Measurements from ENCODE around the gene HOXA5.

HOXA5 gene

GRCh38 chr7:27143023-27143949 is at the start of gene HOXA5:
TSS of gene HOXA5 (minus strand) at chr7:27143681. CDS start at chr7:27143607, 74 bp downstream.
- DNase-seq = peak; percentile 100

GRCh38 chr7:27192546-27193334 is 49.3 kb upstream of the HOXA5 start:
- no peak for DNase-seq

GRCh38 chr7:27191833-27192545 is 48.5 kb upstream of the HOXA5 start:
- no peak for DNase-seq

- DNase-seq = no peak
Observed at GRCh38 chr7:27191161-27191731, 47.8 kb upstream of the HOXA5 start.

GRCh38 chr7:27189997-27190748 is 46.7 kb upstream of the HOXA5 start:
- DNase-seq = no peak

GRCh38 chr7:27189295-27189996 is 46.0 kb upstream of the HOXA5 start:
- no peak for DNase-seq

GRCh38 chr7:27188386-27189294 is 45.2 kb upstream of the HOXA5 start:
- no peak for DNase-seq

- no peak for DNase-seq
Observed at GRCh38 chr7:27187475-27188385, 44.2 kb upstream of the HOXA5 start.

- DNase-seq = no peak
Observed at GRCh38 chr7:27186668-27187474, 43.4 kb upstream of the HOXA5 start.

- no peak for DNase-seq
Observed at GRCh38 chr7:27185854-27186667, 42.6 kb upstream of the HOXA5 start.

GRCh38 chr7:27185013-27185853 is 41.8 kb upstream of the HOXA5 start, which contains the start of gene HOXA11:
TSS of gene HOXA11 (minus strand) at chr7:27185232. CDS start at chr7:27185144, 88 bp downstream.
- no peak for DNase-seq

- no peak for DNase-seq
Observed at GRCh38 chr7:27184337-27185012, 41.0 kb upstream of the HOXA5 start.

- no peak for DNase-seq
Observed at GRCh38 chr7:27183682-27184336, 40.3 kb upstream of the HOXA5 start.

GRCh38 chr7:27182861-27183681 is 39.6 kb upstream of the HOXA5 start:
- no peak for DNase-seq

All from NCI-H226 (cell line).